GM18909 (cell line): ENCODE measurements around the gene DQX1.
"Not testable (repeated sequence)": the region's sequence is repeated elsewhere in the genome, so short reads cannot be mapped to it uniquely, and the experiment has no call there.

Experiments
- ATAC-seq: cut with Tn5 transposase; IDR thresholded peaks from one replicate; pipeline ENCODE4 v1.9.1; 2021; ENCODE audit warnings: mild to moderate bottlenecking; ENCODE audit not compliant: unreplicated experiment, poor library complexity

Gene DQX1

DNA sequence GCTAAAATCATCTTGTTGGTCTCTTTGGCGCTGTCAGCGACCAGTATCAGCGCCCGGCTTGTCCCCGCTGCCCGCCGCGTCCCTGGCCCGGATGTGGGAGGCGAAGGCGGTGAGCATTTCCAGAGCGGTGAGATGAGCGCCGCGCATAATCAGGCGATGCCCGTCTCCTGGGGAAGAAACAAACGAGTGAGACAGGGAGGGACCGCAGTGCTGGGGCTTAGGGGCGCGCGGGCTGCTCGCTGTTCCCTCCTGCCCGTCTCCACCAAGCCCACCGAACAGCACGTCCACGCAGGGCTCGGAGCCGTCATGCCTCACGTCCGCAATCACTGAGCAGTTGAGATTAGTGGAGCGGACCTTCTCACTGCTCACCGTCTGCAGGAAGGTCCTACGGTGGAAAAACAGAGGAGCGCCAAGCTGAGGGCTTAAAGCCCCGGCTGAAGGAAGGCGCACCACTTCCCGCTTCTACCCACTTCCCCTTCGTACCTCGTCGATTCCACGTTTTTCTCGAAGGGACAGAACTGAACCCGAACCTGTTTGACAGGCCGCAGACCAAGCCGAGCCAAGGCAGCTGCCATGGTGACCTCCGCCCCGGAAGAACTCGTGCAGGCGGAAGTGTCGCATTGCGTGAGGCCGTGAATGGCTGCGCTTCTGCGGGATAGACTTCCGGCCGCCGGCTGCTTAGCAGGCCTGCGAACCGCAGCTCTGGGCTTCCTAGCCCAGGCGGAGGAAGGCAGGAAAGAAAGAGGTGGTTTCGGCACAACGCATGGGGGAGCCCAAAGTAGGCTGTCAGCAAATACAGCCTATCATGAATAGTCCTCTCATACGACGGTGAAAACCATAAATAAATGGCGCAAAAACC, 53.7 kb downstream of the DQX1 start, which contains the start of gene MRPL53:
TSS of gene MRPL53 (minus strand) at position 595 of the 859 bp plus-strand sequence. CDS start at position 575, 20 bp downstream.
- peak; percentile 85 for ATAC-seq

DNA sequence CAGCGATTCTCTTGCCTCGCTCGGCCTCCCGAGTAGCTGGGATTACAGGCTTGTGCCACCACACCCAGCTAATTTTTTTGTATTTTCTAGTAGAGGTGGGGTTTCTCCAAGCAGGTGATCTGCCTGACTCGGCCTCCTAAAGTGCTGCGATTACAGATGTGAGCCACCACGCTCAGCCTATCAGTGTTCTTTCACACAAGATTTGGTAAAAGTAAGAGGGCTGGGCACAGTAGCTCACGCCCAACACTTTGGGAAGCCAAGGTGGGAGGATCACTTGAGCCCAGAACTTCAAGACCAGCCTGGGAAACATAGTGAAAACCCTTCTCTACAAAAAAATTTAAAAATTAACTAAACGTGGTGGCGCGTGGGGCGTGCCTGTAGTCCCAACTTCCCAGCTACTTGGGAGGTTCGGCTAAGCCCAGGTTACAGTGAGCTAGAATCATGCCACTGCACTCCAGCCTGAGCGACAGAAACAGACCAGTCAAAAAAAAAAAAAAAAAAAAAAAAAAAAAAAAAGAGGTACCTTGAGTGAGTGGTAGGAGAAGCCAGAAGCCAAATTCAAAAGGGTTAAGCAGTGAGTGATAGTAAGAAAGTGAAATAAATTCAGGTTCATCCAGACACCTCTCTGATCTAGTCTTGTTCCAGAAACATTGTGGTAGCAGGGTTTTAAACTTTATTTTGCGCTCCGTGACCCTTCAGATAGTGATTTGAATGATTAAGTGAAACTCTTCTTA, 54.5 kb downstream of the DQX1 start:
- no peak for ATAC-seq

DNA sequence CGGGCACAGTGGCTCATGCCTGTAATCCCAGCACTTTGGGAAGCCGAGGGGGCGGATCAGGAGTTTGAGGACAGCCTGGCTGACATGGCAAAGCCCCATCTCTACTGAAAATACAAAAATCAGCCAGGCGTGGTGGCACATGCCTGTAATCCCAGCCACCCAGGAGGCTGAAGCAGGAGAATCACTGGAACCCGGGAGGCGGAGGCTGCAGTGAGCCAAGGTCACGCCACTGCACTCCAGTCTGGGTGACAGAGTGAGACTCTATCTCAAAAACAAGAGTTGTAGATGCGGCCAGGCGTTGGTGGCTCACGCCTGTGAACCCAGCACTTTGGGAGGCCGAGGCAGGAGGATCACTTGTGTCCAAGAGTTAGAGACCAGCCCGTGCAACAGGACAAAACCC, 55.3 kb downstream of the DQX1 start:
- not testable (repeated sequence) for ATAC-seq
